Measurements from ENCODE around the gene PNPLA3.

- no peak for TF ChIP-seq POLR2A (IDR thresholded peaks at IDR 0.05)
- TF ChIP-seq CTCF (IDR thresholded peaks at IDR 0.05): no peak
Observed at GRCh38 chr22:43985532-43985931, 61.9 kb downstream of the PNPLA3 start.

All from uterus (tissue), 2 donors.